UCSD-AML1 (cell line): Measurements from ENCODE around the gene CYP3A4.
"Not testable (repeated sequence)": the region's sequence is repeated elsewhere in the genome, so short reads cannot be mapped to it uniquely, and the experiment has no call there.

Experiments used
- DNase-seq: peaks from one replicate; lab custom pipeline; 2025; ENCODE audit not compliant: unreplicated experiment; lab: John Stamatoyannopoulos, UW

CYP3A4 gene

DNA sequence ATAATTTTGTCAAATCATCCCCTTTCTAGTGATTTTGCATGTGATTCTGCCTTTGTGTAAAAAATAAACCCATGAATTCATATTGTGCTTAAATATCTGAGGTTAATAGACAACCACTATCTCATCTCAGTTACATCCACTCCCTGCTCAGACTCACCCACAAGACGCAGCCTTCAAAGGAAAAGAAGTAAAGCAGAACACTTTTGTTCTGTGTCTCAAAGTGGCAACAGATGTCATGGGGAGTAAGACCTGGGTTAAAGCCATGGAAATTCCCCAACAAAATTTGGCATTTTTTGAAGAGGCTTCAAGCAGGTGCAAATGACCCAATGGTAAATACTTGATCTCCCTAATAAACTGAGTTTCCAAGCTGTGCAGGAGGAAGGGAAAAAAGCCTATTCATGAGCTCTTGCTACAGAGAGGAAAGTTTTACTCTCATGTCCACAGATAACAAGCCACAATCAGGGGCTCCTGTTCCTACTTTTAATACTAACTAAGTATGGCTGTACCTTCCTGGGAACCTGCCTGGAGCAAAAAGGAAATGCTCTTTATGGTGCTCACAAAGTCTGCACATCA, 53.7 kb downstream of the CYP3A4 start:
- DNase-seq = no peak

DNA sequence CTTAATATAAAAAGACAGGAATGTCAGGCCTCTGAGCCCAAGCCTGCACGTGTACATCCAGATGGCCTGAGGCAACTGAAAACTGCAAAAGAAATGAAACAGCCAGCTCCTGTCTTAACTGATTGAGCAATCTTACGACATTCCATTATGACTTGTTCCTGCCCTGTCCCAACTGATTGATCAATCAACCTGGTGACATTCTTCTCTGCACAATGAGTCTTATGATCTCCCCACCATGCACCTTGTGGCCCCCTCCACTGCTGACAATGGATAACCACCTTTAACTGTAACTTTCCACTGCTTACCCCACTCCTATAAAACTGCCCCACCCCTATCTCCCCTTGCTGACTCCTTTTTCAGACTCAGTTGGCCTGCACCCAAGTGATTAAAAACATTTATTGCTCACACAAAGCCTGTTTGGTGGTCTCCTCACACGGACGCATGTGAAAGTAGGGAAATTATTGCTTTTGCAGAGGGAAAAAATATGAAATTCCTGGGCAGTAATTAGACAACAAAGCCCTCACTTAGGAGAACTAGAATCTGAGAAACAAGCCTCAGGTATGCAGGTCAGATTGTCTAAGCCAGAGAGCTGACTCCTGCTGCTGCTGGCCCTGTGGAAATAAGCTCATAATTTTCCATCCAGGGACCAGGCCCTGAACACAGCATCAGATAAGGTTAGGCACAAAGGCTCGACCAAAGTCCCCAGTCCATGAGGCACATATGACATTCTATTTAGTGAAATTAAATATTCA, 54.3 kb downstream of the CYP3A4 start:
- DNase-seq = no peak

DNA sequence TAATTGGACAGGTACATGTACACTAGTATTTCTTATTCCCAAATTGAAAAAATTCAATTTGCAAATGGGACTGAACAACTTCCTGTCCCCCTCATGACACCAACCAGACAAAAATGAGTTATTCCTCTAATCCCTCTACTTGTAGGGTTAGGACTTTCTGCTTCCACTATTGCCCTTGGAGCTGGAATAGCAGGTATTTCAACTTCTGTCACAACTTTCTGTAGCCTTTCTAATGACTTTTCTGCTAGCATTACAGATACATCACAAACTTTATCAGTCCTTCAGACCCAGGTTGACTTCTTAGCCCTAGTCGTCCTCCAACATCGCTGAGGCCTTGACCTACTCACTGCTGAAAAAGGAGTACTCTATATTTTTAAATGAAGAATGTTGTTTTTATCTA, 55.4 kb downstream of the CYP3A4 start:
- DNase-seq = no peak

DNA sequence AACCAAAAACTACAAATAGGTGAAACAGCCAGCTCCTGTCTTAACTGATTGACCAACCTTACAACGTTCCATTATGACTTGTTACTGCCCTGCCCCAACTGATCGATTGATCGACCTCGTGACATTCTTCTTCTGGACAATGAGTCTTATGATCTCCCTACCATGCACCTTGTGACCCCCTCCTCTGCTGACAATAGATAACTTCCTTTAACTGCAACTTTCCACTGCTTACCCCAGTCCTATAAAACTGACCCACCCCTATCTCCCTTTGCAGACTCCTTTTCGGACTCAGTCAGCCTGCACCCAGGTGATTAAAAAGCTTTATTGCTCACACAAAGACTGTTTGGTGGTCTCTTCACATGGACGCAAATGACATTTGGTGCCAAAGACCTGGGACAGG, 60.8 kb downstream of the CYP3A4 start:
- not testable (repeated sequence) for DNase-seq

DNA sequence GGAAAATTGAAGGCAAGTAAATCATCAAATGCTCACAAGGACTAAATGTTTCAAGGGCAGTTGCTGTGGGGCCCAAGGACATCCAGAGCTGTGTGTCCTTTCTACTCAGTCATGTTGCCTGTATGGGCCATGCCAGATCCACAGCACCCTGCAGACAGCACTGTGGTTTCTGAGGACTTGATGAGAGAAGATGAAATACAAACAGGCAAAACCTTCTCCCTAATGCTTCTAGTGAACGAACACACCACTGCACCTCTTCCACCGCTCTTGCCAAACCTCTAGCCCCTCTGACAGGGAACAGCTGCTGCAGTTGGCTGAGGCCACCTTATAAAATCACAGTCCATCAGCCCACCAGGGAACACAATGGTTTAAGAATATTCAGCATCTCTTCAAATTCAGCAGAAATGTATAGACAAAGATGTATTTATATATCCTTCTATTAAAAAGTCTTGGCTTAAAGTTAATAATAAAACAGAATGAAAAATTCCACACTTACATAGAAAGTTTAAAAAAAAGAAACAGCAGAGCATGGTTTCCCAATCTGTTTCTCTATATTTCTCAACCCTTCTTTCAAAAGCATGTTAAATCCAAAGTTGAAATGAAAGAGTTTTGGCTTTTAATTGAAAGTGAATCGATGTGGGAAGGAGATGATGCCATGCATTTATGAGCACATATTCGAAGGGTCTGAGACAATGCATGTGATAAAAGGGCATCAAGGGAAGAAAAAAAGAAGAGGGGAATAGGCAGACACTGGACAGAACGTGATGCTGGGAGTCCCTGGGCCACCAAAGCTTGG, 63.0 kb downstream of the CYP3A4 start:
- no peak for DNase-seq

DNA sequence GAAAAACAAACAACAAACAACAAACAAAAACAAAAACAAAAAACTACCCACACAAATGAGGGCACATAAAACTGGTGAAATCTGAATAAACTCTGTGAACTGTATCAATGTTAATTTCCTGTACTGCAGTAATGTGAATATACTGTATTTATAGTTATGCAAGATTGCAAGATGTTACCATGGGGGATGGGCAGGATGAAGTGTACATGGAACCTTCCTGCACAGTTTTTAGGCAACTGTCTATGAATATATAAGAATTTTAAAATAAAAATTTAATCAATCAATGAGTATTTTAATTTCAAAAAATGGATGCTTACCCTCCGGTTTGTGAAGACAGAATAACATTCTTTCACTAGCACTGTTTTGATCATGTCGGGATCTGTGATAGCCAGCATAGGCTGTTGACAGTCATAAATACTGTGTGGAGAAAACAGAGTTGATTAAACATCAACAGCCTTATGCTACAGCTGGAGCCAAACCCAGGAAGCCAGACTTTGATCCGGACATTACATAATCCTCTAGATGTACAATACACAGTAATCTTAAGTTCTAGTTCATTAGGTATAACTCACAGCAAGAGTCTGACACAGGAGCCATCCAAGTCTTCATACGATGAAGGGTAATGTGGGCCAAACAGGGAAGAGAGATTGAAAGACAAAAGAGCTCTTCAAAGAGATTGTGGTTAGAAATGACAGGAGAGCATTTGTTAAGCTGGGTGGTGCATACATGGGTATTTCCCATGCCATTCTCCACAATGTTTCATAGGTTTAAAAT, 63.8 kb downstream of the CYP3A4 start:
- DNase-seq = no peak

DNA sequence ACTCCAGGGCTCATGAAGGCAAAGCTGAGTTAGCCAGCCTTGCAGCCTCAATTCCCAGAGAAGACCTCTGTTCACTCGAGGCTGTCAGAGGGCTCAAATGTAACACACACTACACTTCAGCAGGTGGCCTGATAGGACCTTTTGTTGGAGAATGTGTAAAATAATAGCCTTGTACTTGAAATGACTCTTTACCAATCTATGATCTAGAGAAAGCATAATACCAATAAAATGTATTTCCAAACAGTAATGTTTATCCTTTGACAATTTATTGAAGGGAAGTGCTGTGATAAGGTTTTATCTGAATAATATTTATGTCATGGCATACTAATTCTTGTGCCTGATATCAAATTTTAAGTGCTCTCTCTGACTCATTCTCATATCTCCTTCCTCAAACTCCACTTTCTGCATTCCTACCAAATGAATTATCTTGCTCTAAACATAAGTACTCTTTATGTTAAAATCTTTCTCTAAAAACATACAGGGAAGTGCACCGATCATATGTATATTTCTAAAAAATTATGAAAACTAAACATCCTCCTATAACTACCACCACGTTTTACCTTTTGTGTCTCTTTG, 69.9 kb downstream of the CYP3A4 start:
- no peak for DNase-seq

DNA sequence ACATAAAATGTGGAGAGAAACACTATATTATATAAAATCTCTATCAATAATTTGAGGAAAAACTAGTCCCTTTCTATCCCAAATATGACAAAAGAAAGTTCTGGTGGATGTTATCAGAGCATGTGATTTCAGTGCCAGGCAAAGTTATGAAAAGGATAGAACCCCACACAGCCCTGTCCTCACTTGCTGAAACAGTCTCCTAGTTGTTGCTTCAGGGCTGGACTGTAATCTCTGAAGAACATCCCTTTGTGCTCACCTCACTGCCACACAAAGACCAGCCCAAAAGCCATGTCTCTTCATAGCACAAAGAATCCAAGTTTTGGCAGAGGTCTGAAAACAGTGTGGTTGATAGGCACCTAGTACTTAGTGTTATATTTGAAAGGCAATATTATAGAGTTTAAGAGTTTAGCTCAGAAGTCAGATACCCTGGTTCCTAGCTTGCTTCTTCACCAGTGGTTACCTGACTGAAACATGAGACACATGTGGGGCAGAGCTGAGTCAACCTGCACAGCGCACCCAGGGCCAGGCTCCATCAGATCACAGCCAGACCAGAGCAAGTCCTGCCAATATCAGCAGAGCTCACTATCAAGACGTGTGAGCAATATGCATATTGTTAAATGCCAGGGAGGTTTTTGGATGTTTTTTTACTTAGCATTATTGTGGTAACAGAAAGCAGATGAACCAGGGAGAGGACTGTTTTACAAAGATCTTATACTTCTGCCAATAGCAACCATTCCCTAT, 74.0 kb downstream of the CYP3A4 start:
- no peak for DNase-seq

DNA sequence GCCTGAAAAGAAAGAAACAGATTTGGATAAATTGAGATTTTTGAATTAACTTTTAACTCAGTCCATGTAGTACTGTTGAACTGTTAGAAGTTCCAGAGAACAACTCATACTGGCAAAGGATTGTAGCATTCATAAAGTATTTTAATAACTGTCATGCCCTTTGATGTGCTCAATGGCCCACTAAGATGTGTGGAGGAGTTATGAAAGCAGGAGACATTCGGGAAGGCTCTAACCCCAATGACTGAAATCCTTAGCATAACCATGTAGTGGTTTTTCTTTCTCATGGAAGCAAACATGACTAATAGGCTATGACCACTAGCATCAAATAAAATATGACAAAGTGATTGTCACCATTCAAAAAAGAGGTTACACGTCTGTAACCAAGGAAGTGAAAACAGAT, 74.7 kb downstream of the CYP3A4 start:
- DNase-seq = no peak

DNA sequence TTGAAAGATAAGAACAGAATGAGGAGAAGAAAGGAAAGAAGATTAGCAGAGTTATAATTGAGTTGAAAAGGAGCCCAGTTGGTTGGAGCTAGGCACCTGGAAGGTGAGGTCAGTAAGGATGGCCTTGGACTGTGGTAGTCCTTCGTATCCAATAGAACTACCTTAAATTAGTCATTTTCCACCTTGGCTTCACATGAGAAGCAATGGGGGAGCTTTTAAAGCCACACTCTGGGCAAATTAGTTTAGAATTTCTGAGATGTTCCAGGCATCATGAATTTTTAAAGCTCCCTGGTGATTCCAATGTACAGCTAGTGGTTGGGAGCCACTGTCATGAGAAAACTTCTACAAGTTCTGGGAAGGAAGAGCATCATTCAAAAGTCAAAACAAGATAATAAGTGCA, 76.9 kb downstream of the CYP3A4 start:
- no peak for DNase-seq
